ENCODE results near the gene ITIH3. TPM values are rescaled to one million over a fixed set of nuclear protein-coding genes. Genes with fewer than 3 reads are reported as not detected.
"Not testable (repeated sequence)": the region's sequence is repeated elsewhere in the genome, so short reads cannot be mapped to it uniquely, and the experiment has no call there.

Gene ITIH3
- total and polyA plus RNA-seq, 7 experiments from 2014 or later, result not detected

GRCh38 chr3:52774901-52775864 is 19.4 kb upstream of the ITIH3 start:
- H3K27me3 ChIP-seq (ENCODE audit: control insufficient read depth in 2 of 2, insufficient read depth in 2 of 2, low read length in 2 of 2), result no peaks in the 10 kb centered on the region
- intact Hi-C loops (cut with micrococcal nuclease), result loop anchor here in 1 of 2 donors (10.0 kb wide), 1 partner anchor 270 kb away; the partner anchor contains the start of gene SFMBT1
- peaks cover under 1 to 17% (median 12%) of the 10 kb centered on the region in 7 donors for H3K4me1 Mint-ChIP-seq
- no peak overlapping the region for H3K27ac ChIP-seq (ENCODE audit: low read depth, low read length)
- peaks cover 5% of the 10 kb centered on the region in 2 donors for H3K4me1 ChIP-seq (ENCODE audit: control insufficient read depth in 2 of 2, insufficient read depth in 2 of 2, low read length in 2 of 2)
- H3K36me3 ChIP-seq (ENCODE audit: control insufficient read depth in 2 of 3, insufficient read depth in 3 of 3, low read length in 3 of 3), result no peaks in the 10 kb centered on the region
- H3K4me3 ChIP-seq (ENCODE audit: low read length), result no peak overlapping the region
- ChIA-PET CTCF (no interaction called here), POLR2A (interaction anchor here (0.5 kb wide), 1 partner anchor 102 kb away, joined by 3 read pairs; no protein-coding TSS in a partner anchor)
- H3K36me3 Mint-ChIP-seq, result no peaks in the 10 kb centered on the region
- no peak overlapping the region for H3K4me3 Mint-ChIP-seq
- H3K9me3 ChIP-seq (ENCODE audit: control insufficient read depth in 2 of 3, low read length in 3 of 3), result no peaks in the 10 kb centered on the region
- H3K27me3 Mint-ChIP-seq, result peaks cover 0 to 9% (median 0%) of the 10 kb centered on the region in 5 donors
- no peak overlapping the region for H3K27ac Mint-ChIP-seq
- DNase-seq (no peak), ATAC-seq (no peak)
- peaks cover 0 to 2% (median 0%) of the 10 kb centered on the region in 11 donors for H3K9me3 Mint-ChIP-seq

- H3K36me3 ChIP-seq (ENCODE audit: control insufficient read depth in 2 of 3, insufficient read depth in 3 of 3, low read length in 3 of 3), result no peaks in the 10 kb centered on the region
- H3K9me3 ChIP-seq (ENCODE audit: control insufficient read depth in 2 of 3, low read length in 3 of 3), result no peaks in the 10 kb centered on the region
- intact Hi-C loops (cut with micrococcal nuclease), result loop anchor here in 1 of 2 donors (10.0 kb wide), 1 partner anchor 269 kb away; the partner anchor contains the start of gene SFMBT1
- H3K27ac Mint-ChIP-seq, result no peak overlapping the region
- no peak for ATAC-seq
- peaks cover 5% of the 10 kb centered on the region in 2 donors for H3K4me1 ChIP-seq (ENCODE audit: control insufficient read depth in 2 of 2, insufficient read depth in 2 of 2, low read length in 2 of 2)
- H3K27ac ChIP-seq (ENCODE audit: low read depth, low read length), result no peak overlapping the region
- peaks cover 0 to 2% (median 0%) of the 10 kb centered on the region in 11 donors for H3K9me3 Mint-ChIP-seq
- CTCF ChIA-PET, result no interaction called here
- H3K36me3 Mint-ChIP-seq, result no peaks in the 10 kb centered on the region
- DNase-seq, result no peak
- H3K4me3 Mint-ChIP-seq, result no peak overlapping the region
- H3K4me1 Mint-ChIP-seq, result peaks cover 0 to 16% (median 10%) of the 10 kb centered on the region in 7 donors
- H3K27me3 ChIP-seq (ENCODE audit: control insufficient read depth in 2 of 2, insufficient read depth in 2 of 2, low read length in 2 of 2), result no peaks in the 10 kb centered on the region
- H3K4me3 ChIP-seq (ENCODE audit: low read length), result no peak overlapping the region
- H3K27me3 Mint-ChIP-seq, result peaks cover 0 to 9% (median 0%) of the 10 kb centered on the region in 5 donors
- POLR2A ChIA-PET, result interaction anchor here (0.5 kb wide), 1 partner anchor 102 kb away, joined by 3 read pairs; no protein-coding TSS in a partner anchor
Observed at GRCh38 chr3:52775877-52776276, 18.7 kb upstream of the ITIH3 start.

- POLR2A ChIA-PET, result not testable (repeated sequence)
Observed at GRCh38 chr3:52776486-52776885, 18.1 kb upstream of the ITIH3 start.

GRCh38 chr3:52777127-52777958 is 17.3 kb upstream of the ITIH3 start, which contains the start of gene ITIH1:
ITIH1 (plus strand) TSS chr3:52777599; CDS start chr3:52777616, 17 bp downstream.
- H3K27me3 ChIP-seq (ENCODE audit: control insufficient read depth in 2 of 2, insufficient read depth in 2 of 2, low read length in 2 of 2), result no peaks in the 10 kb centered on the region
- H3K27ac ChIP-seq (ENCODE audit: low read depth, low read length), result no peak within 1 kb of the TSS
- ATAC-seq, result no peak
- CTCF ChIA-PET, result no interaction called here
- intact Hi-C loops (cut with micrococcal nuclease), result loop anchor here in 1 of 2 donors (10.0 kb wide), 1 partner anchor 267 kb away; the partner anchor contains the start of gene SFMBT1
- Mint-ChIP-seq H3K4me1 (peaks cover 0 to 11% (median 0%) of the 10 kb centered on the region in 7 donors), H3K9me3 (peaks cover 0 to 2% (median 0%) of the 10 kb centered on the region in 11 donors), H3K36me3 (no peaks in the 10 kb centered on the region), H3K27ac (no peak within 1 kb of the TSS), H3K27me3 (peaks cover 0 to 11% (median 3%) of the 10 kb centered on the region in 5 donors), H3K4me3 (no peak within 1 kb of the TSS)
- no peak within 1 kb of the TSS for H3K4me3 ChIP-seq (ENCODE audit: low read length)
- POLR2A ChIA-PET, result no interaction called here
- DNase-seq, result peak in 1 of 9 donors; percentile 17
- H3K9me3 ChIP-seq (ENCODE audit: control insufficient read depth in 2 of 3, low read length in 3 of 3), result no peaks in the 10 kb centered on the region
- H3K36me3 ChIP-seq (ENCODE audit: control insufficient read depth in 2 of 3, insufficient read depth in 3 of 3, low read length in 3 of 3), result no peaks in the 10 kb centered on the region
- H3K4me1 ChIP-seq (ENCODE audit: control insufficient read depth in 2 of 2, insufficient read depth in 2 of 2, low read length in 2 of 2), result no peaks in the 10 kb centered on the region

More at GRCh38 chr3:52776486-52776885, 18.1 kb upstream of the ITIH3 start:
- H3K27me3 ChIP-seq (ENCODE audit: control insufficient read depth in 2 of 2, insufficient read depth in 2 of 2, low read length in 2 of 2); H3K27ac ChIP-seq (ENCODE audit: low read depth, low read length); H3K4me3 ChIP-seq (ENCODE audit: low read length); H3K27me3 Mint-ChIP-seq; CTCF ChIA-PET; DNase-seq; H3K9me3 Mint-ChIP-seq; H3K9me3 ChIP-seq (ENCODE audit: control insufficient read depth in 2 of 3, low read length in 3 of 3); H3K36me3 Mint-ChIP-seq; H3K36me3 ChIP-seq (ENCODE audit: control insufficient read depth in 2 of 3, insufficient read depth in 3 of 3, low read length in 3 of 3); ATAC-seq; H3K4me1 ChIP-seq (ENCODE audit: control insufficient read depth in 2 of 2, insufficient read depth in 2 of 2, low read length in 2 of 2); H3K27ac Mint-ChIP-seq; H3K4me3 Mint-ChIP-seq: not testable (repeated sequence)
- intact Hi-C loops (cut with micrococcal nuclease), result loop anchor here in 1 of 2 donors (10.0 kb wide), 1 partner anchor 268 kb away; the partner anchor contains the start of gene SFMBT1
- H3K4me1 Mint-ChIP-seq, result peaks cover 0 to 10% (median 4%) of the 10 kb centered on the region in 7 donors

- Histone ChIP-seq H3K4me1 (ENCODE audit: control insufficient read depth in 2 of 2, insufficient read depth in 2 of 2, low read length in 2 of 2) (no peaks in the 10 kb centered on the region), H3K4me3 (ENCODE audit: low read length) (no peak overlapping the region), H3K27me3 (ENCODE audit: control insufficient read depth in 2 of 2, insufficient read depth in 2 of 2, low read length in 2 of 2) (no peaks in the 10 kb centered on the region), H3K36me3 (ENCODE audit: control insufficient read depth in 2 of 3, insufficient read depth in 3 of 3, low read length in 3 of 3) (no peaks in the 10 kb centered on the region), H3K27ac (ENCODE audit: low read depth, low read length) (no peak overlapping the region), H3K9me3 (ENCODE audit: control insufficient read depth in 2 of 3, low read length in 3 of 3) (no peaks in the 10 kb centered on the region)
- no peaks in the 10 kb centered on the region for H3K36me3 Mint-ChIP-seq
- CTCF ChIA-PET, result no interaction called here
- H3K27ac Mint-ChIP-seq, result no peak overlapping the region
- H3K27me3 Mint-ChIP-seq, result peaks cover 0 to 14% (median 3%) of the 10 kb centered on the region in 5 donors
- ATAC-seq (no peak), DNase-seq (peak in 1 of 9 donors; percentile 15)
- POLR2A ChIA-PET, result no interaction called here
- H3K4me3 Mint-ChIP-seq, result no peak overlapping the region
- peaks cover 0 to 11% (median 0%) of the 10 kb centered on the region in 7 donors for H3K4me1 Mint-ChIP-seq
- no peaks in the 10 kb centered on the region for H3K9me3 Mint-ChIP-seq
- intact Hi-C loops (cut with micrococcal nuclease), result loop anchor here in 1 of 2 donors (10.0 kb wide), 1 partner anchor 267 kb away; the partner anchor contains the start of gene SFMBT1
Observed at GRCh38 chr3:52777959-52778805, 16.4 kb upstream of the ITIH3 start.
